ENCODE measurements around the gene TSPEAR.
"Not testable (repeated sequence)": the region's sequence is repeated elsewhere in the genome, so short reads cannot be mapped to it uniquely, and the experiment has no call there.

TSPEAR gene

GRCh38 chr21:44579056-44579832 lies 132.1 kb downstream of the TSPEAR start:
- Histone ChIP-seq H3K36me3 (ENCODE audit: control insufficient read depth, insufficient read depth, low read length) (no peaks in the 10 kb centered on the region), H3K27me3 (ENCODE audit: control insufficient read depth, insufficient read depth, low read length, poor library complexity, severe bottlenecking) (no peaks in the 10 kb centered on the region), H3K9me3 (ENCODE audit: control insufficient read depth, low read length) (no peaks in the 10 kb centered on the region), H3K4me1 (ENCODE audit: control insufficient read depth, insufficient read depth, low read length) (peaks cover 9% of the 10 kb centered on the region), H3K4me3 (ENCODE audit: insufficient read depth, low read depth, low read length) (no peak overlapping the region), H3K27ac (ENCODE audit: insufficient read depth, low read depth, low read length, poor library complexity, severe bottlenecking) (no peak overlapping the region)
- WGBS, 2 experiments, result 89 to 90% methylated on average over 22 of the region's 22 CpGs

GRCh38 chr21:44578371-44579055 lies 132.9 kb downstream of the TSPEAR start:
- 95% methylated on average over 17 of the region's 17 CpGs for WGBS, 2 experiments
- no peaks in the 10 kb centered on the region for H3K9me3 ChIP-seq (ENCODE audit: control insufficient read depth, low read length)
- no peaks in the 10 kb centered on the region for H3K27me3 ChIP-seq (ENCODE audit: control insufficient read depth, insufficient read depth, low read length, poor library complexity, severe bottlenecking)
- H3K36me3 ChIP-seq (ENCODE audit: control insufficient read depth, insufficient read depth, low read length), result no peaks in the 10 kb centered on the region
- no peak overlapping the region for H3K27ac ChIP-seq (ENCODE audit: insufficient read depth, low read depth, low read length, poor library complexity, severe bottlenecking)
- no peak overlapping the region for H3K4me3 ChIP-seq (ENCODE audit: insufficient read depth, low read depth, low read length)
- H3K4me1 ChIP-seq (ENCODE audit: control insufficient read depth, insufficient read depth, low read length), result peaks cover 6% of the 10 kb centered on the region

GRCh38 chr21:44576025-44576420 lies 135.3 kb downstream of the TSPEAR start:
- WGBS, 2 experiments, result 96 to 98% methylated on average over 8 to 10 of the region's 10 CpGs
- H3K27me3 ChIP-seq (ENCODE audit: control insufficient read depth, insufficient read depth, low read length, poor library complexity, severe bottlenecking), result no peaks in the 10 kb centered on the region
- H3K4me1 ChIP-seq (ENCODE audit: control insufficient read depth, insufficient read depth, low read length), result peaks cover 6% of the 10 kb centered on the region
- H3K4me3 ChIP-seq (ENCODE audit: insufficient read depth, low read depth, low read length), result no peak overlapping the region
- H3K27ac ChIP-seq (ENCODE audit: insufficient read depth, low read depth, low read length, poor library complexity, severe bottlenecking), result no peak overlapping the region
- H3K36me3 ChIP-seq (ENCODE audit: control insufficient read depth, insufficient read depth, low read length), result no peaks in the 10 kb centered on the region
- no peaks in the 10 kb centered on the region for H3K9me3 ChIP-seq (ENCODE audit: control insufficient read depth, low read length)

- H3K4me3 ChIP-seq (ENCODE audit: insufficient read depth, low read depth, low read length), result no peak overlapping the region
- H3K9me3 ChIP-seq (ENCODE audit: control insufficient read depth, low read length), result no peaks in the 10 kb centered on the region
- H3K4me1 ChIP-seq (ENCODE audit: control insufficient read depth, insufficient read depth, low read length), result peaks cover 6% of the 10 kb centered on the region
- no peaks in the 10 kb centered on the region for H3K27me3 ChIP-seq (ENCODE audit: control insufficient read depth, insufficient read depth, low read length, poor library complexity, severe bottlenecking)
- H3K27ac ChIP-seq (ENCODE audit: insufficient read depth, low read depth, low read length, poor library complexity, severe bottlenecking), result no peak overlapping the region
- H3K36me3 ChIP-seq (ENCODE audit: control insufficient read depth, insufficient read depth, low read length), result no peaks in the 10 kb centered on the region
- 94 to 95% methylated on average over 20 of the region's 20 CpGs for WGBS, 2 experiments
Observed at GRCh38 chr21:44575307-44576024, 135.9 kb downstream of the TSPEAR start.

GRCh38 chr21:44574457-44575306 lies 136.7 kb downstream of the TSPEAR start:
- WGBS, 2 experiments, result 72% methylated on average over 21 of the region's 21 CpGs
- H3K4me1 ChIP-seq (ENCODE audit: control insufficient read depth, insufficient read depth, low read length), result peaks cover 6% of the 10 kb centered on the region
- no peaks in the 10 kb centered on the region for H3K36me3 ChIP-seq (ENCODE audit: control insufficient read depth, insufficient read depth, low read length)
- H3K4me3 ChIP-seq (ENCODE audit: insufficient read depth, low read depth, low read length), result no peak overlapping the region
- H3K27ac ChIP-seq (ENCODE audit: insufficient read depth, low read depth, low read length, poor library complexity, severe bottlenecking), result no peak overlapping the region
- no peaks in the 10 kb centered on the region for H3K9me3 ChIP-seq (ENCODE audit: control insufficient read depth, low read length)
- H3K27me3 ChIP-seq (ENCODE audit: control insufficient read depth, insufficient read depth, low read length, poor library complexity, severe bottlenecking), result no peaks in the 10 kb centered on the region

GRCh38 chr21:44573630-44574456 lies 137.5 kb downstream of the TSPEAR start, which contains the start of gene KRTAP10-4:
Gene KRTAP10-4, plus strand, starts transcription at chr21:44573729. Its CDS starts 30 bp downstream, at chr21:44573759.
- not testable (repeated sequence) for H3K4me3 ChIP-seq (ENCODE audit: insufficient read depth, low read depth, low read length); H3K4me1 ChIP-seq (ENCODE audit: control insufficient read depth, insufficient read depth, low read length); H3K27ac ChIP-seq (ENCODE audit: insufficient read depth, low read depth, low read length, poor library complexity, severe bottlenecking); H3K36me3 ChIP-seq (ENCODE audit: control insufficient read depth, insufficient read depth, low read length); H3K9me3 ChIP-seq (ENCODE audit: control insufficient read depth, low read length); H3K27me3 ChIP-seq (ENCODE audit: control insufficient read depth, insufficient read depth, low read length, poor library complexity, severe bottlenecking)
- WGBS, 2 experiments, result 85 to 88% methylated on average over 21 to 22 of the region's 25 CpGs

- Histone ChIP-seq H3K36me3 (ENCODE audit: control insufficient read depth, insufficient read depth, low read length) (no peaks in the 10 kb centered on the region), H3K9me3 (ENCODE audit: control insufficient read depth, low read length) (no peaks in the 10 kb centered on the region), H3K4me1 (ENCODE audit: control insufficient read depth, insufficient read depth, low read length) (peaks cover 6% of the 10 kb centered on the region), H3K27me3 (ENCODE audit: control insufficient read depth, insufficient read depth, low read length, poor library complexity, severe bottlenecking) (no peaks in the 10 kb centered on the region), H3K27ac (ENCODE audit: insufficient read depth, low read depth, low read length, poor library complexity, severe bottlenecking) (no peak overlapping the region), H3K4me3 (ENCODE audit: insufficient read depth, low read depth, low read length) (no peak overlapping the region)
- 92 to 93% methylated on average over 15 of the region's 15 CpGs for WGBS, 2 experiments
Observed at GRCh38 chr21:44572959-44573583, 138.3 kb downstream of the TSPEAR start.

GRCh38 chr21:44571844-44572782 lies 139.3 kb downstream of the TSPEAR start:
- Histone ChIP-seq H3K36me3 (ENCODE audit: control insufficient read depth, insufficient read depth, low read length) (no peaks in the 10 kb centered on the region), H3K27me3 (ENCODE audit: control insufficient read depth, insufficient read depth, low read length, poor library complexity, severe bottlenecking) (no peaks in the 10 kb centered on the region), H3K9me3 (ENCODE audit: control insufficient read depth, low read length) (no peaks in the 10 kb centered on the region), H3K4me3 (ENCODE audit: insufficient read depth, low read depth, low read length) (no peak overlapping the region), H3K4me1 (ENCODE audit: control insufficient read depth, insufficient read depth, low read length) (peaks cover 6% of the 10 kb centered on the region), H3K27ac (ENCODE audit: insufficient read depth, low read depth, low read length, poor library complexity, severe bottlenecking) (no peak overlapping the region)
- WGBS, 2 experiments, result 93 to 94% methylated on average over 40 of the region's 40 CpGs

Measured in ectodermal cell (in vitro differentiated cells).